Sigmoid colon (tissue), 4 donors: ENCODE data around the gene SLC35G3.

Experiments
- EP300 ChIP-seq, 4 donors: sonication (generic); formaldehyde crosslinking; IDR thresholded peaks; one replicate each; pipeline ENCODE4 v1.6.1; 2017; ENCODE audit warnings: antibody characterized with exemption in 4 of 4
- POLR2A ChIP-seq, 2 donors: fragments of 450-650 bp; IDR thresholded peaks; one replicate each; pipeline ENCODE4 v1.6.1; 2016; ENCODE audit warnings: antibody characterized with exemption in 2 of 2, mild to moderate bottlenecking in 2 of 2, moderate library complexity in 2 of 2
- TF ChIP-seq, protein P1 (sequence below), 4 experiments: fragments of 450-650 bp in 3 of 4; fragments of 200-600 bp in 1 of 4; IDR thresholded peaks; one replicate each; pipeline ENCODE4 v1.5.1; 2016 to 2019; ENCODE audit warnings: antibody characterized with exemption in 4 of 4, mild to moderate bottlenecking in 3 of 4, moderate library complexity in 2 of 4

DNA sequence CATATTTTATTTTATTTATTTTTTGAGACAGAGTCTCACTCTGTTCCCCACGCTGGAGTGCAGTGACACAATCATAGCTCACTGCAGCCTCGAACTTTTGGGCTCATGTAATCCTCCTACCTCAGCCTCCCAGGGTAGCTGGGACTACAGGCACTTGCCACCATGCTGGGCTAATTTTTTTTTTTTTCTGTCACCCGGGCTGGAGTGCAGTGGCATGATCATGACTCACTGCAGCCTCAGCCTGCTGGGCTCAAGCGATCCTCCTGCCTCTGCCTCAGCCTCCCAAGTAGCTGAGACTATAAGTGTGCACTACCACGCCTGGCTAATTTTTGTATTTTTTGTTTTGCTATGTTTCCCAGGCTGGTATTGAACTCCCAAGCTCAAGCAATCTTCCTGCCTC is 29.5 kb downstream of the SLC35G3 start:
- TF ChIP-seq, protein P1, sequence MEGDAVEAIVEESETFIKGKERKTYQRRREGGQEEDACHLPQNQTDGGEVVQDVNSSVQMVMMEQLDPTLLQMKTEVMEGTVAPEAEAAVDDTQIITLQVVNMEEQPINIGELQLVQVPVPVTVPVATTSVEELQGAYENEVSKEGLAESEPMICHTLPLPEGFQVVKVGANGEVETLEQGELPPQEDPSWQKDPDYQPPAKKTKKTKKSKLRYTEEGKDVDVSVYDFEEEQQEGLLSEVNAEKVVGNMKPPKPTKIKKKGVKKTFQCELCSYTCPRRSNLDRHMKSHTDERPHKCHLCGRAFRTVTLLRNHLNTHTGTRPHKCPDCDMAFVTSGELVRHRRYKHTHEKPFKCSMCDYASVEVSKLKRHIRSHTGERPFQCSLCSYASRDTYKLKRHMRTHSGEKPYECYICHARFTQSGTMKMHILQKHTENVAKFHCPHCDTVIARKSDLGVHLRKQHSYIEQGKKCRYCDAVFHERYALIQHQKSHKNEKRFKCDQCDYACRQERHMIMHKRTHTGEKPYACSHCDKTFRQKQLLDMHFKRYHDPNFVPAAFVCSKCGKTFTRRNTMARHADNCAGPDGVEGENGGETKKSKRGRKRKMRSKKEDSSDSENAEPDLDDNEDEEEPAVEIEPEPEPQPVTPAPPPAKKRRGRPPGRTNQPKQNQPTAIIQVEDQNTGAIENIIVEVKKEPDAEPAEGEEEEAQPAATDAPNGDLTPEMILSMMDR (IDR thresholded peaks at IDR 0.05), result no peak
- TF ChIP-seq EP300 (IDR thresholded peaks at IDR 0.05), result no peak
- no peak for TF ChIP-seq POLR2A (IDR thresholded peaks at IDR 0.05)
